Ascending aorta (tissue), 2 donors: ENCODE data around the gene TPSD1. TPM values are rescaled to one million over a fixed set of nuclear protein-coding genes. Genes with fewer than 3 reads are reported as not detected.

Source experiments
- DNase-seq, 2 donors: peaks; one replicate each; pipeline ENCODE4 v3.0.0-alpha.2; 2019; ENCODE audit warnings: low spot score in 2 of 2
- H3K27ac ChIP-seq, 2 donors: fragments of 200-600 bp; sonication (generic); one replicate each; pipeline ENCODE4 v1.5.1; 2016 to 2017; ENCODE audit warnings: mild to moderate bottlenecking in 1 of 2
- H3K27me3 ChIP-seq: fragments of 200-600 bp; sonication (generic); one replicate; pipeline ENCODE4 v1.5.1; 2017
- H3K36me3 ChIP-seq, 2 donors: fragments of 200-600 bp; sonication (generic); one replicate each; pipeline ENCODE4 v1.5.1; 2016
- H3K4me1 ChIP-seq, 2 donors: fragments of 200-600 bp; sonication (generic); one replicate each; pipeline ENCODE4 v1.5.1; 2016 to 2017; ENCODE audit warnings: mild to moderate bottlenecking in 1 of 2
- H3K4me3 ChIP-seq, 2 donors: fragments of 200-600 bp; sonication (generic); one replicate each; pipeline ENCODE4 v1.5.1; 2016 to 2017; ENCODE audit warnings: mild to moderate bottlenecking in 1 of 2
- H3K9me3 ChIP-seq, 2 donors: fragments of 200-600 bp; sonication (generic); one replicate each; pipeline ENCODE4 v1.5.1; 2016
- intact Hi-C: fragments of 100-400 bp; cut with DNase I; formaldehyde crosslinking; loops from one replicate; pipeline ENCODE4 v1.15.1; 2023
- total RNA-seq: library from RNA; depleted of rRNA; stranded (reverse); fragments of >200 nt; gene quantifications from one replicate; pipeline ENCODE4 v1.1.0, GENCODE V29; 2016
- TF ChIP-seq, protein P1 (sequence below), 3 experiments: fragments of 200-600 bp in 2 of 3; fragments of 450-650 bp in 1 of 3; sonication (generic) in 2 of 3; IDR thresholded peaks; one replicate each; pipeline ENCODE4 v1.5.1; 2016 to 2019; ENCODE audit warnings: antibody characterized with exemption in 3 of 3, mild to moderate bottlenecking in 1 of 3, moderate library complexity in 1 of 3

Gene TPSD1
- total RNA-seq, 1 donor from 2014 or later: 20.8 TPM

DNA sequence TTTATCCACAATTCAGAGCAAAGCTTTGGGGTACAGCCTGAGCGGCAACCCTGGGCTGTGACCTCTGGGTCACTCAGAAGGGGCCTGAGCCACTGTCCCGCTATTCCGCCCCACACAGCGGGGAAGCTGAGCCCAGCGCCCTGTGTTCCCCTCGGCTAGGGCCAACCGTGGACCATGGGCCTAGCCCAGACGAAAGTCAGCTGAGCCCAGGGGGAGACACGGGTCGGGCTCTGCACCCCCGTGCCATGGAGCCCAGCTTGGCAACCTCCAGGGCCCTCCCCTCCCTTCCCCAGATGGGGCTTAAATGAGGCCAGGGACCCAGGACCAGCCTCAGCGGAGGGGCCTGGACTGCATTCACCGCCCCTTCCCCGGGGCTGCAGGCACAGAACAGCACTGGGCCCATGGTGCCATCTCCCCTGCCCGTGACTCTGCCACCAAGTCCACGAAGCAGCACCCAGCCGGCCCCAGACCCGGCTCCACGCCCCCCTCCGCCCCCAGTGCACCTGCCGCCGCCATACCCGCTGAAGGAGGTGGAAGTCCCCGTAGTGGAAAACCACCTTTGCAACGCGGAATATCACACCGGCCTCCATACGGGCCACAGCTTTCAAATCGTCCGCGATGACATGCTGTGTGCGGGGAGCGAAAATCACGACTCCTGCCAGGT, 1.8 kb downstream of the TPSD1 start:
- Histone ChIP-seq H3K9me3 (no peaks in the 10 kb centered on the region), H3K36me3 (no peaks in the 10 kb centered on the region), H3K27me3 (no peaks in the 10 kb centered on the region), H3K4me1 (no peaks in the 10 kb centered on the region), H3K4me3 (no peak overlapping the region), H3K27ac (no peak overlapping the region)
- TF ChIP-seq, protein P1, sequence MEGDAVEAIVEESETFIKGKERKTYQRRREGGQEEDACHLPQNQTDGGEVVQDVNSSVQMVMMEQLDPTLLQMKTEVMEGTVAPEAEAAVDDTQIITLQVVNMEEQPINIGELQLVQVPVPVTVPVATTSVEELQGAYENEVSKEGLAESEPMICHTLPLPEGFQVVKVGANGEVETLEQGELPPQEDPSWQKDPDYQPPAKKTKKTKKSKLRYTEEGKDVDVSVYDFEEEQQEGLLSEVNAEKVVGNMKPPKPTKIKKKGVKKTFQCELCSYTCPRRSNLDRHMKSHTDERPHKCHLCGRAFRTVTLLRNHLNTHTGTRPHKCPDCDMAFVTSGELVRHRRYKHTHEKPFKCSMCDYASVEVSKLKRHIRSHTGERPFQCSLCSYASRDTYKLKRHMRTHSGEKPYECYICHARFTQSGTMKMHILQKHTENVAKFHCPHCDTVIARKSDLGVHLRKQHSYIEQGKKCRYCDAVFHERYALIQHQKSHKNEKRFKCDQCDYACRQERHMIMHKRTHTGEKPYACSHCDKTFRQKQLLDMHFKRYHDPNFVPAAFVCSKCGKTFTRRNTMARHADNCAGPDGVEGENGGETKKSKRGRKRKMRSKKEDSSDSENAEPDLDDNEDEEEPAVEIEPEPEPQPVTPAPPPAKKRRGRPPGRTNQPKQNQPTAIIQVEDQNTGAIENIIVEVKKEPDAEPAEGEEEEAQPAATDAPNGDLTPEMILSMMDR (IDR thresholded peaks at IDR 0.05): no peak
- intact Hi-C loops: no loop called here
- DNase-seq: no peak

DNA sequence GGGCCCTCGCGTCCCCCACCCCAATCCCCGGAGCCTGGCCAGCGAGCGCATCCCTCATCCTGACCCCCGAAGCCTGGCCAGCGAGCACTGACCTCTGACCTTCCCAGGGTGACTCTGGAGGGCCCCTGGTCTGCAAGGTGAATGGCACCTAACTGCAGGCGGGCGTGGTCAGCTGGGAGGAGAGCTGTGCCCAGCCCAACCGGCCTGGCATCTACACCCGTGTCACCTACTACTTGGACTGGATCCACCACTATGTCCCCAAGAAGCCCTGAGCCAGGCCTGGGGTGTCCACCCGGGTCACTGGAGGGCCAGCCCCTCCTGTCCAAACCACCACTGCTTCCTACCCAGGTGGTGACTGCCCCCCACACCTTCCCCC, 2.3 kb downstream of the TPSD1 start:
- Histone ChIP-seq H3K4me1 (no peaks in the 10 kb centered on the region), H3K27me3 (no peaks in the 10 kb centered on the region)

DNA sequence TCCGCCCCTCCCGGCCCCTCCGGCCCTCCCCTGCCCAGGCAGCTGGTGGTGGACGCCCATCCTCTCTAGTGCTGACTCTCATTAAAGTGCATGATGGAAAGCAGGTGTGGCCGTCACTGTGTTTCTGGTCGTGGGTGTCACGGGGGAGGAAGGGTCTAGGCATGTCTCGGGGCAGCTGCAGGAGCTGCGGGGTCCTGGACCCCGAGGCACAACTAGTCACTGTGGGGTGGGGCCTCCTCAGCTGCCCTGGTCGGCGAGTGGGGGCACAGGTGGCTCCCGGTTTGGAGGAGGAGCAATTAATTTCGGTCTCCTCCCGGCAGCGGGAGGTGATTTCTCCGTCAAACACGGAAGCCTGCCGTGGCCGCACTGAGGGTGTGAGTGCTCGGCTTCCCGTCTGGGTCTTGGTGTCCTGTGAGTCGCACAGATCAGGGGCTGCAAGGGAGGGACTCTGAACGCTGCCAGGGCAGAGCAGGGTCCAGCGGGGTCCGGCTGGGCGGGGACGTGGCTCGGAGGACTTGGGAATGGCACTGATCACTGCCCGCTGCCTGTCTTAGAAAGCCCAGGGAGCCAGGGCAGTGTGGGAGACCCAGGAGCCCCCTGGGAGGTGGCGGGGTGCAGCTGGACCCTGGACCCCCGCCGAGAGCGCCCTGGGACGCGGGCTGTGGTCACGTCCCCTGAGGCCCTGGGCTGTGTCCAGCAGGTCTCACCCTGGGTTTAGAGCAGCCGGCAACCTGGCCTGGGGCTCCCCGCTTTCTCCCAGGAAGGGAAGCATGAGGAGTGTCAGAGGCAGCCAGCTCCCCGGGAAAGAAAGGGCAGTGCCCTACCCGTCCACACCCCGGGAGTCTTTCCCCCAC, 3.3 kb downstream of the TPSD1 start:
- H3K4me3 ChIP-seq: no peak overlapping the region
- no peak overlapping the region for H3K27ac ChIP-seq
- no peaks in the 10 kb centered on the region for H3K4me1 ChIP-seq
- H3K27me3 ChIP-seq: no peaks in the 10 kb centered on the region
- DNase-seq: no peak
- intact Hi-C loops: no loop called here
- TF ChIP-seq, protein P1 (IDR thresholded peaks at IDR 0.05): no peak
- H3K36me3 ChIP-seq: no peaks in the 10 kb centered on the region
- H3K9me3 ChIP-seq: no peaks in the 10 kb centered on the region

More for the DNA sequence above, 2.3 kb downstream of the TPSD1 start:
- no peak for DNase-seq
- intact Hi-C loops: no loop called here
- Histone ChIP-seq H3K36me3 (no peaks in the 10 kb centered on the region), H3K4me3 (no peak overlapping the region), H3K9me3 (no peaks in the 10 kb centered on the region), H3K27ac (no peak overlapping the region)
- TF ChIP-seq, protein P1 (IDR thresholded peaks at IDR 0.05): no peak

DNA sequence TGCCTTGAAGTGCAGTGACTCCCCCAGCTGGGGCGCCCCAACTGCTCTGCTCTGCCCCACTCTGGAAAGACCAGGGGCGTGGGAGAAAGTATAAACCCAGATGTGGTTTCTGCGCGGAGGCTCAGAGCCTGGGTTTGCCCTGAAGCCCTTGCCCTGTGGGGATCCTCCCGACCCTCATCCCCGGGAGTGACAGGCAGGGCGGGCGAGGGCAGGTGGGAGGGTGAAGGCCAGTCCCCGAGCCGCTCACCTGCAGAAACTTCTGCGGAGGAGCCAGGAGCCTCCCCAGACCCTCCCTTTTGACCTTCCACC, 3.8 kb downstream of the TPSD1 start:
- no peaks in the 10 kb centered on the region for H3K27me3 ChIP-seq
- no peak for DNase-seq
- no peaks in the 10 kb centered on the region for H3K36me3 ChIP-seq
- intact Hi-C loops: loop anchor here (10.0 kb wide), 1 partner anchor 45 kb away; no protein-coding TSS in a partner anchor
- H3K9me3 ChIP-seq: no peaks in the 10 kb centered on the region
- H3K27ac ChIP-seq: no peak overlapping the region
- TF ChIP-seq, protein P1 (IDR thresholded peaks at IDR 0.05): no peak
- H3K4me1 ChIP-seq: no peaks in the 10 kb centered on the region
- H3K4me3 ChIP-seq: no peak overlapping the region

DNA sequence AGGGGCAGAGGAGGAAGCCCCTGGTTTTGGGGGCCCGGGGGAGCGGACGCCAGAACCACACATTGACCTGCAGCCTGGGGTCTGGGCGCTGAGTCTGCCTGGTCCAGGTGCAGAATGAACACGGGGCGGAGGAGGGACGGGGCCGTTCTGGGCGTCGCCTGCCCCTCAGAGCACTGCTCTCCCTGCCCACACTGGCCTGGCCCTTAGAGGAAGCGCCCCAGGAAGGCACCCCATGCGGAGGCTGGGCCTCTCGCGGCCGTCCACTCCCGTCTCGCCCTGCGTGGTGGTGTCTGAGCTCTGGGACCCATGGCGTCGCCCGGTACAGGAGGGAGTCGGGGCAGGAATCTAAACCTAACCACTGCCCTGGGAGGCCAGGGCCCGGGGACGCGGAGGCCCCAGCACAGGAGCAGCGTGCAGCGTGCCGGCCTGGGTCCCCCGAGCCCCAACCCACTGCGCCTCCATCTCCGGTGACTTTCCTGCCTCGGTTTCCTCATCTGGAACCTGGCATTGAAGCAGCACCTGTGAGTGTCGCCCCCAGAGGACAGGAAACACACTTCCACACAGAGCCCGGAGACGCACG, 4.3 kb downstream of the TPSD1 start:
- Histone ChIP-seq H3K36me3 (no peaks in the 10 kb centered on the region), H3K27ac (no peak overlapping the region), H3K27me3 (no peaks in the 10 kb centered on the region), H3K4me1 (no peaks in the 10 kb centered on the region), H3K9me3 (no peaks in the 10 kb centered on the region), H3K4me3 (no peak overlapping the region)
- intact Hi-C loops: loop anchor here (10.0 kb wide), 1 partner anchor 45 kb away; no protein-coding TSS in a partner anchor
- TF ChIP-seq, protein P1 (IDR thresholded peaks at IDR 0.05): no peak
- DNase-seq: no peak
